Epidermal melanocyte (primary cell): Measurements from ENCODE around the gene YWHAH.
"Not testable (repeated sequence)": the region's sequence is repeated elsewhere in the genome, so short reads cannot be mapped to it uniquely, and the experiment has no call there.

Source experiments
- DNase-seq: peaks from one replicate; pipeline ENCODE4 v3.0.0; 2011; ENCODE audit warnings: low spot score; ENCODE audit not compliant: insufficient read length

The YWHAH gene

DNA sequence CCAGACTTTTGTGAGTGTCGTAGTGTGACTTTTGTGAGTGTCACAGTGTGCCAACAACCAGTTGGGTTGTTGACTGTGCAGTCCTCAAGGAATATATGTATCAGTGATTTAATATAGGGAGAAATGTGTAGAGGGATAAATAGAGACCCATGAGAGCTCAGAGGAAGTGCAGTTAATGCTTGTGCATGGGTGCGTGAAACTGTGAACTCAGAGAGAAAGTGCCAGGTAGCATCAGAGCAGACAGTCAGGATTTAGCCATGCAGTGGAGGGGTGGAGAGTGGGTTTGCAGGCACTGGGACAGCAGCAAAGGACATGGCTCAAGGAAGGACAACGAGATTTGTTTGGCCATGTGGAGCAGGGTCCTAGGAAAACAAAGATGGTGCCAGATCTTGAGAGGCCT is 33.6 kb downstream of the YWHAH start:
- no peak for DNase-seq

DNA sequence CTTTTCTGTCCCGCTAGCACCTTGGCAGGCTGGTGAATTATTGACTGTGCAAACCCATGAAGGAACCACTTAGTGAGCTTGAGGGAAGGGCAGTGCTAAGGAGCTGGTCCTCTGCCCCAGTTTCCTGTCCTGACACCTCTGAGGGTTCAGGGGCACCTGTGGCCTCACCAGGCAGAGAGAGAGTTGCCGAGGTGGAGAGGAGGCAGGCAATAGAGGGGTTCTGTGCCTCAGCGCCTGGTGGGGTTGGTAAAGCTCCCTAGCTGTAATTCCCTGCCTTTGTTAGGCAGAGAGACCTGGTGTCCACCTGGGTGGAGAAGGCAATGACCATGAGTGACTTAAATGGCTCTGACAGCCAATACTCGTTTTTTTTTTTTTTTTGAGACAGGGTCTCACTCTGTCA is 36.3 kb downstream of the YWHAH start:
- DNase-seq = no peak

DNA sequence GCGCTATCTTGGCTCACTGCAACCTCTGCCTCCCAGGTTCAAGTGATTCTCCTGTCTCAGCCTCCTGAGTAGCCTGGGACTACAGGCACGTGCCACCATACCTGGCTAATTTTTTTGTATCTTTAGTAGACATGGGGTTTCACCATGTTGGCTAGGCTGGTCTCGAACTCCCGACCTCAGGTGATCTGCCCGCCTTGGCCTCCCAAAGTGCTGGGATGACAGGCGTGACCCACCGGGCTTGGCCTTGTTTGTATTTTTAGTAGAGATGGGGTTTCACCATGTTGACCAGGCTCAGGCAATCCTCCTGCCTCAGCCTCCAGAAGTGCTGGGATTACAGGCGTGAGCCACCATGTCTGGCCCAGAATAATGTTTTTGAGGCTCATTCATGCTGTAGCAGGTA is 37.6 kb downstream of the YWHAH start:
- not testable (repeated sequence) for DNase-seq

DNA sequence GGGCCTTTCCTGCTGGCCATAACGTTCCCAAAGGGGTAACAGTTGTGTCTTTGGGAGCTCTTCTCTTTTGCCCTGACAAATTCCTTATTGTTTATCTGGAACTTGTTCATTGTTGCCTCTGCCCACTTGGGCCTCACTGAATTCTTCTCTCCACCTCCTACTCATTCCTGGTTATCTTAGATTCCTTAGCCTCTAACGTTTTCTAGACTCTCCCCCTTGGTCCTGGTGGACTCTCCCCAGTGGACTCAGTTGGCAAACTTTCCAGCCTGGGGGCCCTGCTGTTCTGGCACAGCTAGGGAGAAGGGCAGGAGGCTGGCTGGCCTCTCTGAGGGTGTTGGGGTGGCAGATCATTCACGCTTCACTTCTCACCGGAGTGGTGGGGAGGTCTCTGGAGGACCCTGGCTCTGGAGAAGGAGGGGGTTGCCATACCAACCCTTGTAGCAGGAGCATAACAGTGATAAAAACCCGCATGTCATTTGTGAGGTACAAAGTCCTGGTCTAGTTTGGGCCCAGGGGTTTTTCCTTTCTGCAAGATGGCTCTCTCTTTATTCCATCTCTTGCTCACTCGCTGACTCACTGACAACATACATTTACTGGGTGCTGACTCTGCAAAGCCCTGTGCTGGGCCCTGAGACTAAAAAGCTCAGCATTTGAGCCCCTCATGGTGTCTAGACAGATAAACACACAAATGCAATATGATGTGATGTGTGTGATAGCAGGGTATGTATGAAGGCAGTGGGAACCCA is 39.7 kb downstream of the YWHAH start:
- no peak for DNase-seq

DNA sequence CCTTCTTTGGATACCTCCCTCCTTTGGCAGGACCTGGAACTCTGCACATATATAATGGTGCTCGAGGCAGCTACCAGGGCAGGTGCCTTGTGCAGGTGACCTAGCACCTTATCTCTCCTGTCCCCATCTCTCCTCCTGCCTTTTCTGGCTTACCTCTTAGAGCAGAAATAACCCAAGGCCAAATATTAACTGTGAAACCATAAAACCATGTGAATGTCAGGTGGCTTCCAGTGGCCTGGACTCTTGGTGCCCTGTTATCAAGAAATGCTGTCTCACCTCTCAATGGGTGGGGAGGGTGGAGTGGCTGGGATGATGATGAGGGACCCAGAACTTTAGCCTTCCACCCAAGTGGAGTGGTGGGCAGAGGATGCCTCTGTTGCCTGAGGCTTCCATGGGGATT is 42.9 kb downstream of the YWHAH start:
- DNase-seq = no peak

DNA sequence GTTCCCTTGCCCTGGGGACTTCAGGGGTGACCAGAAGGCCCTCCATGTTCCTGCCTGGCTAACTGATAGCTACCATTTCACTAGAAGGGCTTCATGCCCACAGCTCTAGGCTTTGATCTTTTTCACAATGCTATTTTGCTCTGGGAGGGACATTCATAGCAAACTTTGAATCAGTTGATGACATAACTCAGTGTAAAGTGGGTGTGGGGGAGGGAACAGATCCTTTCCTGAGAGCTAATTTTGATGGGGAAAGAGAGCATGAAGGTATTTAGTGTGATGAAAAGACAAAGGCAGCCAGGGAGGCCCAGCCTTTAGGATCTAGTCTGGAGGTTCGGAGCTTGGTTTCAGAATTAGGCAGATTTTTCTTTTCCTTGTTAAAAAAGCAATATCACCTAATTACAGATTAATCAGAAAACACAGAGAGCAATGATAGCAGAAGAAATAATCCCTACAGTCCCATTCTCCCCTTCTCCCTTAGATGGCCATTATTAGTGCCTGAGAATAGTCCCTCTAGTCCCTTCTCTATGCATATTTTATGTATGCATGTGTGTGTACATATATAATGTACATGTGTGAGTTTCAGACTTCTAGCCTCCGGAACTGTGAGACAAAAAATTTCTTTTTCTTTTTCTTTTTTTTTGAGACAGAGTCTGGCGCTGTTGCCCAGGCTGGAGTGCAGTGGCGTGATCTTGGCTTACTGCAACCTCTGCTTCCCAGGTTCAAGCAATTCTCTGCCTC is 46.9 kb downstream of the YWHAH start:
- no peak for DNase-seq

DNA sequence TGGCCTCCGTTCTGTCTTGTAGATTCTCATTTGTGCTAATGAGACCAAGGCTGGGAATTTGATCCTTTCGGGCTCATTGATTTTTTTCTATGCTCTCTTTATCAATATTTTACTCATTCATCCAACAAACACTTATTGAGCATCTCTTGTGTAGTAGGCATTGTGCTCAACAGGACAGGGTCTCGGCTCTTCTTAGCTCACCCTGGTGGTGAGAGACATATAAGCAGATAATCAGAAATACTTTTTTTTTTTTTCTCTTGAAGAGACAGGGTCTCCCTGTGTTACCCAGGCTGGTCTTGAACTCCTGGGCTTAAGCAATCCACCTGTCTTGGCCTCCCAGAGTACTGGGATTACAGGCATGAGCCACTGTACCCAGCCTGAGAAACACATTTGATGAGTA is 50.7 kb downstream of the YWHAH start:
- DNase-seq = no peak

DNA sequence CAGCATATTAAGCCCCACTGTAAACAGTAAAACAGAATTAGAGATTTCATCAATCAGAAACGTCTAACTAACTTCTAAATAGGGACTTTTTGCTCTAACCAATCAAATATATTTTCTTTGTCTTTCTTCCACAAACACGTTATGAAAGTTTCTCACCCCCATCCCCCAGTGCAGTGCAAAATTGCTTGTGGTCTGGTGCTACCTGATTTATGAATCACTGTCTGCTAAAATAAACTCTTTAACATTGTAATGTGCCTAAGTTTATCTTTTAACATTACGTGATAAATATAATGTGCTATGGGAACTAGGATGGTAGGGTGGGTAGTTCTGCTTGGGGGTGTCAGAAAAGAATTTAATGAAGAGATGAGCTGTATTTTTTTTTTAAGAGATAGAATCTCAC is 51.5 kb downstream of the YWHAH start:
- no peak for DNase-seq

DNA sequence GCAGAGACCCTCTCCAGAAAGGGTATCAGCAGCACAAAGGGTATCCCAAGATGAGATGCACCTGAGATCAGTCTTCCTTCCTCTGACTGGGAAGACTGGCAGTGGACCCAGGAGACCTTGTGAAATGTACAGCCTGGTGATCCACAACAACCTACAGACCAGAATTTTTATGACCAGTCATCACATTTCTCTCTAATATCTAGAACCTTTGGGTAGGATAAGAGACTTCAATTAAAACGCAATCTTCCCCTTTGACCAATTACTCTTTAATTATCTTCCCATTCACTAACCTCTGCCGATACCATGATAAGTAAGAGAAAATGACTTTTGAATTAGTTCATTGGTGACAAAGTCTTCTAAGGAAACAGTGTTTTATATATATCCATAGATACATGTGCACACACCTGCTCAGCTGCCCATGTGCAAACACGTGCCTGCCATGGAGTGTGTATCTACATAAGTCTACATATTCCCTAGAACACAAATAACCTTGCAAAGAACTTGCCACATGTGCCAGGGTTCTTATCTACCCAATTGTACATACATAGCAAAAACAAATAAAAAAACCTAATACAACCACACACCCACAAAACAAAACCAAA is 54.5 kb downstream of the YWHAH start:
- DNase-seq = no peak

DNA sequence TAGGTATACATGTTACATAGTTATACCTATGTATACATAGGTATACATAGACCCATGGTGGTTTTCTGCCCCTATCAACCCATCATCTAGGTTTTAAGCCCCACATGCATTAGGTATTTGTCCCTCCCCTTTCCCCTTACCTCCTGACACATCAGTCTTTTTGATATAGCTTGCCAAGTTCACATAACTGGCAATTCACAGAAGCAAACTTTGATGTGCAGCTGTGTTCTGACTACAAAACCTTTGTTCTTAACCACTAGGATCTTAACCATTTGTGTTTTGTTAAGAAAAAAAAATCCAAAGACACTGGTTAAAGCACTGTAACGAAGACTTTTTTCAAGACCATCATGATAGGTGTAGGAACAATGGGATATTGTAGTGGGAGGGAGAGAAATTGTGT is 55.8 kb downstream of the YWHAH start:
- no peak for DNase-seq

DNA sequence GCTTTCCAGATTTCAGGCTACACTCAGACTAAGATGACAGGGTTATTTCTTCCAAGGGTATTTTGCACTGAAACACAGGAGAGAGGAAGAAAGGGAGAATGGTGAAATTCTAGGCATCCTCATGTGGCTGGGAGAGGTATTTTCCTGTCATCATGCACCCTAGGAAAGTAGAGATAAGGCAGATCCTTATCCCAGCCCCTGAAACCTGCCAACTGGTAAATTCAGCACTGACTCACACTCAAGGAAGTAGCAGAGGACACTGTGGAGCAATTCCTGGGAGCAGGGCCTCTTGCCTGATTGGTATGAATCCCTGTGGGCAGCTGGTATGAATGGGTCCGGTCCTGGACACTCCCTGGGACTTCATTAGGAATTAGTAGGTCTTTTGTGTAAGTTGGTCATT is 61.1 kb downstream of the YWHAH start:
- no peak for DNase-seq
